K562 (cell line): ENCODE measurements around the gene TOX3. TPM values are rescaled to one million over a fixed set of nuclear protein-coding genes. Genes with fewer than 3 reads are reported as not detected.

Experiments
- ATAC-seq: fragments of 200-7000 bp; cut with Tn5 transposase; 3 replicates; pipeline ENCODE4 v1.9.1; 2020; ENCODE audit warnings: moderate library complexity
- BruUV-seq: library from RNA; stranded (reverse); fragments of 400-500 nt; replicated peaks from 2 replicates; lab custom pipeline; 2021; lab: Mats Ljungman, UMichigan
- CTCF ChIA-PET: fragments of 300-600 bp; formaldehyde crosslinking; extraction: SDS; loops from one replicate; lab custom pipeline; 2021; ENCODE audit warnings: low intra/inter-chr PET ratio; lab: Yijun Ruan, JAX
- POLR2A ChIA-PET: fragments of 300-600, 350-650 bp; sonication (Branson Sonifier 250); formaldehyde crosslinking; extraction: SDS; loops from one replicate; lab custom pipeline; 2021; ENCODE audit warnings: antibody characterized with exemption, inconsistent platforms; lab: Yijun Ruan, JAX
- DNase-seq, 4 experiments: peaks; one replicate each; pipeline versions ENCODE4 v3.0.0 to v3.0.0-alpha.2; 2011 to 2018; ENCODE audit warnings: low spot score in 3 of 4, mixed read lengths in 3 of 4; ENCODE audit errors: extremely low read depth in 1 of 4
- FAIRE-seq: peaks from 2 replicates; lab custom pipeline; 2011; peaks lifted over from hg19 to GRCh38; lab: Jason Lieb, UNC
- H2AFZ ChIP-seq: 2 replicates; pipeline ENCODE4 v1.6.0; 2011; ENCODE audit warnings: low read depth, low read length, control low read depth, inconsistent platforms
- H3K27ac ChIP-seq: fragments of 200-600 bp; 3 replicates; pipeline ENCODE4 v1.8.0; 2011; ENCODE audit warnings: low read depth, mild to moderate bottlenecking, control low read depth, inconsistent platforms, low read length, moderate library complexity, mixed read lengths; ENCODE audit errors: extremely low read depth
- H3K27me3 ChIP-seq, 2 experiments: fragments of 300-600 bp in 1 of 2; 2 replicates in 1 of 2; 3 replicates in 1 of 2; pipeline versions ENCODE4 v1.6.0 to v1.8.0; 2011; ENCODE audit warnings: inconsistent platforms in 2 of 2, low read length in 2 of 2, mild to moderate bottlenecking in 1 of 2, mixed read lengths in 1 of 2, moderate library complexity in 1 of 2; ENCODE audit not compliant: control insufficient read depth in 2 of 2, insufficient read depth in 2 of 2
- H3K36me3 ChIP-seq: fragments of 300-600 bp; 3 replicates; pipeline ENCODE4 v1.8.0; 2011; ENCODE audit warnings: mild to moderate bottlenecking, low read length, inconsistent platforms; ENCODE audit not compliant: control insufficient read depth, insufficient read depth
- H3K4me1 ChIP-seq, 2 experiments: fragments of 200-600 bp in 1 of 2; replicated peaks in 1 of 2; 2 replicates in 1 of 2; 3 replicates in 1 of 2; pipeline versions ENCODE4 v1.5.1 to v1.8.0; 2011; ENCODE audit warnings: inconsistent platforms in 2 of 2, low read length in 2 of 2, mild to moderate bottlenecking in 1 of 2, mixed read lengths in 1 of 2, moderate library complexity in 1 of 2; ENCODE audit not compliant: control insufficient read depth in 2 of 2, insufficient read depth in 2 of 2
- H3K4me2 ChIP-seq: 2 replicates; pipeline ENCODE4 v1.6.1; 2011; ENCODE audit warnings: low read length, control low read depth, inconsistent platforms, mixed read lengths; ENCODE audit not compliant: insufficient read depth
- H3K4me3 ChIP-seq: fragments of 200-600 bp; sonication (generic), shearing (Covaris generic); 2 replicates; pipeline ENCODE4 v1.5.1; 2016; ENCODE audit warnings: control low read depth, inconsistent platforms
- H3K79me2 ChIP-seq: fragments of 200-600 bp; 3 replicates; pipeline ENCODE4 v1.8.0; 2011; ENCODE audit warnings: low read length, inconsistent platforms; ENCODE audit not compliant: control insufficient read depth, insufficient read depth
- H3K9ac ChIP-seq, 2 experiments: 2 replicates each; pipeline versions ENCODE4 v1.6.0 to v1.6.1; 2011; ENCODE audit warnings: low read depth in 2 of 2, low read length in 2 of 2, control low read depth in 1 of 2, inconsistent platforms in 1 of 2, mild to moderate bottlenecking in 1 of 2, mixed read lengths in 1 of 2; ENCODE audit not compliant: insufficient read depth in 1 of 2
- H3K9me1 ChIP-seq: one replicate; pipeline ENCODE4 v1.6.0; 2011; ENCODE audit warnings: inconsistent platforms, mild to moderate bottlenecking, low read length, moderate library complexity; ENCODE audit not compliant: control insufficient read depth, insufficient read depth
- H3K9me3 ChIP-seq: replicated peaks from 2 replicates; pipeline ENCODE4 v1.5.1; 2011; ENCODE audit warnings: low read depth, low read length, inconsistent platforms; ENCODE audit not compliant: control insufficient read depth, insufficient read depth
- H4K20me1 ChIP-seq: replicated peaks from 2 replicates; pipeline ENCODE4 v1.6.1; 2011; ENCODE audit warnings: low read length, inconsistent platforms, mixed read lengths; ENCODE audit not compliant: control insufficient read depth, insufficient read depth
- ARNT ChIP-seq, 2 experiments: fragments of 450-650 bp; IDR thresholded peaks; 2 replicates each; pipeline ENCODE4 v1.6.1; 2016; ENCODE audit warnings: mild to moderate bottlenecking in 1 of 2
- CHD2 ChIP-seq: IDR thresholded peaks from 2 replicates; pipeline ENCODE4 v1.6.1; 2011; ENCODE audit warnings: low read depth, low read length
- KDM5B ChIP-seq: fragments of 200-600 bp; sonication (generic); IDR thresholded peaks from 2 replicates; pipeline ENCODE4 v1.6.1; 2012; ENCODE audit warnings: low read depth, mild to moderate bottlenecking, moderate library complexity, low read length, control low read depth, inconsistent platforms; ENCODE audit not compliant: insufficient replicate concordance
- MIER1 ChIP-seq: fragments of 450-650 bp; IDR thresholded peaks from 2 replicates; pipeline ENCODE4 v1.6.1; 2016; ENCODE audit warnings: antibody characterized with exemption, mild to moderate bottlenecking, low read depth
- NFE2 ChIP-seq: IDR thresholded peaks from 2 replicates; pipeline ENCODE4 v1.6.1; 2014; ENCODE audit warnings: antibody characterized with exemption, low read depth
- NFRKB ChIP-seq: fragments of 450-650 bp; IDR thresholded peaks from 2 replicates; pipeline ENCODE4 v1.6.1; 2016; ENCODE audit warnings: low read depth
- SETDB1 ChIP-seq: IDR thresholded peaks from one replicate; pipeline ENCODE4 v1.6.1; 2012; ENCODE audit warnings: low read length, control low read depth, inconsistent platforms
- SMC3 ChIP-seq: conservative IDR thresholded peaks from 2 replicates; pipeline ENCODE4 v1.6.1; 2011; ENCODE audit warnings: low read depth, low read length, improper control_type of control experiment; ENCODE audit not compliant: insufficient read depth
- TAF7 ChIP-seq: fragments of 450-650 bp; IDR thresholded peaks from 2 replicates; pipeline ENCODE4 v1.6.1; 2016; ENCODE audit warnings: missing genetic modification characterization, missing compliant biosample characterization
- ZBTB17 ChIP-seq: fragments of 450-650 bp; formaldehyde crosslinking; IDR thresholded peaks from 2 replicates; pipeline ENCODE4 v1.4.0; 2020; ENCODE audit warnings: mild to moderate bottlenecking
- ZNF311 ChIP-seq: fragments of 250-450 bp; sonication (Bioruptor Pico); IDR thresholded peaks from 2 replicates; pipeline ENCODE4 v1.4.0; 2020; ENCODE audit warnings: mild to moderate bottlenecking, moderate library complexity
- ZNF316 ChIP-seq: fragments of 450-650 bp; IDR thresholded peaks from 2 replicates; pipeline ENCODE4 v1.6.1; 2016
- ZNF347 ChIP-seq: fragments of 450-650 bp; formaldehyde crosslinking; IDR thresholded peaks from 2 replicates; pipeline ENCODE4 v1.4.0; 2020; ENCODE audit warnings: low read depth, mild to moderate bottlenecking, moderate library complexity
- ZNF584 ChIP-seq: fragments of 200-800 bp; sonication (Bioruptor generic); IDR thresholded peaks from 2 replicates; pipeline ENCODE4 v1.6.1; 2016; ENCODE audit warnings: low read depth, mild to moderate bottlenecking, missing genetic modification characterization, missing compliant biosample characterization
- WGBS: fragments of 100-300 bp; shearing (Covaris generic); methylation state at CpG from one replicate; pipeline ENCODE4 v1.1.6; 2016; ENCODE audit warnings: low coverage, mixed read lengths; ENCODE audit not compliant: insufficient coverage; ENCODE audit errors: missing lambda C conversion rate; 5-methylcytosine and 5-hydroxymethylcytosine counted together
- in situ Hi-C: fragments of 300-500 bp; cut with MboI; formaldehyde crosslinking; loops from 4 replicates; pipeline ENCODE4 v1.15.0; 2018; ENCODE audit warnings: inconsistent platforms, mixed read lengths
- intact Hi-C: fragments of 100-400 bp; cut with micrococcal nuclease; formaldehyde crosslinking; loops from 2 replicates; pipeline ENCODE4 v1.14.2; 2022
- polyA plus RNA-seq, 8 experiments: library from polyadenylated mRNA; depleted of rRNA in 4 of 8; stranded (reverse) in 5 of 8; unstranded in 3 of 8; fragments of >200 nt; fragmentation: Nextera tagmentation in 2 of 8; fragmentation: Illumina TruSeq in 1 of 8; extraction: Ambion mirVana in 2 of 8; extraction: Trizol in 1 of 8; gene quantifications; 2 replicates each; pipeline versions ENCODE4 v1.2.1 to v1.2.3, GENCODE V29; 2011 to 2014; ENCODE audit warnings: inconsistent platforms in 1 of 8, missing spikeins in 1 of 8
- total RNA-seq, 7 experiments: library from RNA; depleted of rRNA in 6 of 7; stranded (reverse); fragments of >200 nt in 6 of 7; fragmentation: Illumina TruSeq in 2 of 7; extraction: Trizol in 2 of 7; gene quantifications; 2 replicates each; pipeline versions ENCODE4 v1.2.1 to v1.2.3, GENCODE V29; 2011 to 2021; ENCODE audit warnings: low replicate concordance in 1 of 7
- TF ChIP-seq, protein P1 (sequence below): sonication (generic); formaldehyde crosslinking; IDR thresholded peaks from 2 replicates; pipeline ENCODE4 v1.8.0; 2022; ENCODE audit warnings: missing genetic modification reagents, mild to moderate bottlenecking, moderate library complexity, borderline replicate concordance

Gene TOX3
- total and polyA plus RNA-seq, 9 of the 15 experiments (the other 6 are each of a cell fraction or from before 2014, with no cell fraction given) = not detected

- in situ Hi-C loops = no loop called here
- H3K36me3 ChIP-seq = no peaks in the 10 kb centered on the region
- H3K4me2 ChIP-seq = no peak overlapping the region
- no peaks in the 10 kb centered on the region for H3K79me2 ChIP-seq
- H3K4me3 ChIP-seq = no peak overlapping the region
- DNase-seq (no peak), ATAC-seq (no peak)
- BruUV-seq = no TSS peak
- TF ChIP-seq ZNF311 = no peak
- TF ChIP-seq TAF7 (tag) = no peak
- no peak for TF ChIP-seq ARNT (IDR thresholded peaks at IDR 0.05)
- no peak for TF ChIP-seq CHD2
- TF ChIP-seq ZNF584 = no peak
- TF ChIP-seq MIER1 = no peak
- TF ChIP-seq ZNF316 = no peak
- no peak for TF ChIP-seq ZNF347
- TF ChIP-seq, protein P1, sequence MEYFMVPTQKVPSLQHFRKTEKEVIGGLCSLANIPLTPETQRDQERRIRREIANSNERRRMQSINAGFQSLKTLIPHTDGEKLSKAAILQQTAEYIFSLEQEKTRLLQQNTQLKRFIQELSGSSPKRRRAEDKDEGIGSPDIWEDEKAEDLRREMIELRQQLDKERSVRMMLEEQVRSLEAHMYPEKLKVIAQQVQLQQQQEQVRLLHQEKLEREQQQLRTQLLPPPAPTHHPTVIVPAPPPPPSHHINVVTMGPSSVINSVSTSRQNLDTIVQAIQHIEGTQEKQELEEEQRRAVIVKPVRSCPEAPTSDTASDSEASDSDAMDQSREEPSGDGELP (CRISPR knock-in tag) = no peak
- no peak for TF ChIP-seq SMC3
- no peak for TF ChIP-seq SETDB1
- TF ChIP-seq NFRKB = no peak
- TF ChIP-seq ZBTB17 (CRISPR knock-in tag) = no peak
- no peak for TF ChIP-seq NFE2
- TF ChIP-seq KDM5B = no peak
- TF ChIP-seq, all 486 proteins: peak for 0
- H3K9me1 ChIP-seq = no peaks in the 10 kb centered on the region
- no peaks in the 10 kb centered on the region for H4K20me1 ChIP-seq
- WGBS = 0% methylated on average over 5 of the region's 5 CpGs
- H3K9me3 ChIP-seq = no peaks in the 10 kb centered on the region; the same call in 1 of the 2 replicates
- intact Hi-C loops = no loop called here
- H3K27ac ChIP-seq = no peak overlapping the region
- H3K9ac ChIP-seq = no peak overlapping the region
- no peak overlapping the region for H2AFZ ChIP-seq
- no peaks in the 10 kb centered on the region for H3K27me3 ChIP-seq
- POLR2A ChIA-PET = no interaction called here
- CTCF ChIA-PET = no interaction called here
- H3K4me1 ChIP-seq = no peaks in the 10 kb centered on the region
- FAIRE-seq = no peak
These were observed 44.5 kb upstream of the TOX3 start for GRCh38 chr16:52591471-52591870.
